Skeletal muscle tissue (tissue), 4 donors: ENCODE results near the gene EEF1AKMT2. TPM values are rescaled to one million over a fixed set of nuclear protein-coding genes. Genes with fewer than 3 reads are reported as not detected.
A peak's percentile ranks its signal among the peaks of the same experiment; 100 is the strongest.
"Not testable (repeated sequence)": the region's sequence is repeated elsewhere in the genome, so short reads cannot be mapped to it uniquely, and the experiment has no call there.

ENCODE experiments used
- H3K27ac ChIP-seq: one replicate; pipeline ENCODE4 v1.7.0; 2013; ENCODE audit warnings: mild to moderate bottlenecking, low read depth, low read length, inconsistent platforms
- H3K27me3 ChIP-seq, 3 donors: one replicate each; pipeline ENCODE4 v1.7.0; 2013; ENCODE audit warnings: low read length in 3 of 3; ENCODE audit not compliant: control insufficient read depth in 3 of 3, insufficient read depth in 3 of 3
- H3K36me3 ChIP-seq, 3 donors: one replicate each; pipeline ENCODE4 v1.7.0; 2013; ENCODE audit warnings: low read length in 3 of 3; ENCODE audit not compliant: control insufficient read depth in 3 of 3, insufficient read depth in 3 of 3
- H3K4me1 ChIP-seq, 3 donors: one replicate each; pipeline ENCODE4 v1.7.0; 2013; ENCODE audit warnings: low read length in 3 of 3, mild to moderate bottlenecking in 3 of 3; ENCODE audit not compliant: control insufficient read depth in 3 of 3, insufficient read depth in 3 of 3
- H3K4me3 ChIP-seq, 3 donors: one replicate each; pipeline ENCODE4 v1.7.0; 2013; ENCODE audit warnings: low read length in 3 of 3
- H3K9ac ChIP-seq, 3 donors: one replicate each; pipeline ENCODE4 v1.7.0; 2013; ENCODE audit warnings: low read length in 3 of 3, mild to moderate bottlenecking in 3 of 3, moderate library complexity in 2 of 3, low read depth in 1 of 3
- H3K9me3 ChIP-seq, 3 donors: one replicate each; pipeline ENCODE4 v1.7.0; 2013; ENCODE audit warnings: low read length in 3 of 3; ENCODE audit not compliant: control insufficient read depth in 3 of 3
- total RNA-seq: library from RNA; depleted of rRNA; stranded (reverse); fragments of >200 nt; gene quantifications from one replicate; pipeline ENCODE4 v1.2.3, GENCODE V29; 2014
- donor health status: Osteomylitis.

The EEF1AKMT2 gene
- total RNA-seq, 1 donor from 2014 or later: 14.1 TPM

DNA sequence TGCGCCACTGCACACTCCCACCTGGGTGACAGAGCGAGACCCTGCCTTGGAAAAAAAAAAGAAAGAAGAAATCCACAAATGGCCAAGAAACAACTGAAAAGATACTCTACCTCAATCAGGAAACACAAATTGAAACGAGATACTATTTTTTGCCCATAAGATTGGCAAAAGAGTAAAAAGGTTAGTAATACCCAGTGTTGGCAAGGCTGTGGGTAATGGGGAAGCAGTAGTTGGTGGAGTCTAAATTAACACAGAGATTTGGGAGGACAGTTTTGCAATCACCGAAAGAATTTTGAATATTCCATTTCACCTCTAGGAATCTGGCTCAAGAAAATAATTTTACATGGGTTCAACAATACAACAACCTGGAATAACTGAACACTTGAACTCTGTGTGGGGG, 29.8 kb upstream of the EEF1AKMT2 start:
- Histone ChIP-seq H3K9ac (no peak overlapping the region), H3K4me1 (peaks cover 0 to 5% (median 2%) of the 10 kb centered on the region in 3 donors), H3K36me3 (peaks cover 8 to 32% (median 24%) of the 10 kb centered on the region in 3 donors), H3K9me3 (no peaks in the 10 kb centered on the region), H3K27me3 (no peaks in the 10 kb centered on the region), H3K4me3 (no peak overlapping the region), H3K27ac (no peak overlapping the region)

GRCh38 chr10:124820121-124820520, 28.4 kb upstream of the EEF1AKMT2 start:
- Histone ChIP-seq H3K4me1 (peaks cover 0 to 5% (median 2%) of the 10 kb centered on the region in 3 donors), H3K9ac (no peak overlapping the region), H3K27ac (no peak overlapping the region), H3K9me3 (no peaks in the 10 kb centered on the region), H3K36me3 (peaks cover 5 to 25% (median 20%) of the 10 kb centered on the region in 3 donors), H3K27me3 (no peaks in the 10 kb centered on the region), H3K4me3 (no peak overlapping the region)

GRCh38 chr10:124802313-124802675, 10.6 kb upstream of the EEF1AKMT2 start:
- H3K27ac ChIP-seq: peak overlapping the region; percentile 78
- H3K9ac ChIP-seq: peak overlapping the region; percentile 92 to 99 (median 97)

GRCh38 chr10:124799211-124799610, 7.5 kb upstream of the EEF1AKMT2 start:
- Histone ChIP-seq H3K9me3 (no peaks in the 10 kb centered on the region), H3K4me1 (peaks cover 7 to 19% (median 11%) of the 10 kb centered on the region in 3 donors), H3K9ac (no peak overlapping the region), H3K36me3 (no peaks in the 10 kb centered on the region), H3K27ac (peak overlapping the region; percentile 47), H3K4me3 (no peak overlapping the region), H3K27me3 (no peaks in the 10 kb centered on the region)

More at GRCh38 chr10:124802313-124802675, 10.6 kb upstream of the EEF1AKMT2 start:
- Histone ChIP-seq H3K9me3 (no peaks in the 10 kb centered on the region), H3K36me3 (no peaks in the 10 kb centered on the region), H3K27me3 (no peaks in the 10 kb centered on the region), H3K4me3 (peak overlapping the region; percentile 85 to 91 (median 89)), H3K4me1 (peaks cover 7 to 19% (median 11%) of the 10 kb centered on the region in 3 donors)

DNA sequence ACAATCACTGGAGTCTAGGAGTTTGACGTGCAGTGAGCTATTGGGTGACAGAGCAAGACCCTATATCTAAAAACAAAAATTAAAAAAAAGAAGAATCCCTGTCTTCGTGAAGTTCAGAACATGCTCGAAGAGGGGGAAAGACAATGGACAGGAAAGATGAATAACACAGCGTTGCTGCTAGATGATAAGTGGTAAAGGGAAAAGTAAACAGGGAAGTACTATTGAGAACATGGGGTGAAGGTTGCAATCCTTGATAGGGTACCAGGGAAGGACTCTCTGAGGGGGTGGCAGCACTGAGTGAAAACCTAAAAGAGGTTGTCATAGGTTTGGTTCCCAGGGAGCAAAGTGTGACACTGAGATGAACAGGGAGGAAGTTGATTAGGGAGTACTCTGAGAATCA, 7.1 kb upstream of the EEF1AKMT2 start:
- Histone ChIP-seq H3K36me3 (no peaks in the 10 kb centered on the region), H3K4me1 (peaks cover 7 to 19% (median 11%) of the 10 kb centered on the region in 3 donors), H3K27ac (no peak overlapping the region), H3K9me3 (no peaks in the 10 kb centered on the region), H3K9ac (no peak overlapping the region), H3K27me3 (no peaks in the 10 kb centered on the region), H3K4me3 (no peak overlapping the region)

DNA sequence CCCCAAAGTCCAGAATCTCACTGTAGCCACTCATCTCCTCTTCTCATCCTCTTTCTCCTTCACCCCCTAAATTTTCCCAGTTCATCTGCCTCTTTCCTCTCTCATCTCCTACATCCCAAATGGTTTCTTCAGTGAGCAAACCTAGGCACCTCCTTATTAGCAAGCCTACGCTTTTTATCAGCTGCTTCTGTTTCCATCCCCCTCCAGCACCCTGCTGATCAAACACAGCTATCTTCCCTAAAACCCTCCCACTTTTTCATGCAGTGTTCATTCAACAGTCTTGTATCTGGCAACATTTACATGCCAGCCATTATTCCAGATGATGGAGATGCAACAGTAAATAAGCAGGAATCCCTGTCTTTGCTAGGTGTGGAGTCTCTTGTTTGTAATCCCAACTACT, 6.7 kb upstream of the EEF1AKMT2 start:
- no peak overlapping the region for H3K27ac ChIP-seq
- H3K9me3 ChIP-seq: no peaks in the 10 kb centered on the region
- no peak overlapping the region for H3K4me3 ChIP-seq
- H3K4me1 ChIP-seq: peaks cover 7 to 19% (median 11%) of the 10 kb centered on the region in 3 donors
- no peaks in the 10 kb centered on the region for H3K36me3 ChIP-seq
- no peaks in the 10 kb centered on the region for H3K27me3 ChIP-seq
- H3K9ac ChIP-seq: no peak overlapping the region

GRCh38 chr10:124792998-124793352, 1.3 kb upstream of the EEF1AKMT2 start:
- Histone ChIP-seq H3K4me3 (no peak overlapping the region), H3K36me3 (peaks cover 2 to 8% (median 4%) of the 10 kb centered on the region in 3 donors), H3K27me3 (no peaks in the 10 kb centered on the region), H3K27ac (no peak overlapping the region), H3K9ac (no peak overlapping the region), H3K9me3 (no peaks in the 10 kb centered on the region), H3K4me1 (peaks cover 0 to 15% (median 6%) of the 10 kb centered on the region in 3 donors)

- not testable (repeated sequence) for H3K36me3 ChIP-seq, H3K9ac ChIP-seq, H3K27me3 ChIP-seq, H3K4me3 ChIP-seq, H3K9me3 ChIP-seq, H3K4me1 ChIP-seq, H3K27ac ChIP-seq
Observed at GRCh38 chr10:124782900-124783299, 8.8 kb downstream of the EEF1AKMT2 start.

DNA sequence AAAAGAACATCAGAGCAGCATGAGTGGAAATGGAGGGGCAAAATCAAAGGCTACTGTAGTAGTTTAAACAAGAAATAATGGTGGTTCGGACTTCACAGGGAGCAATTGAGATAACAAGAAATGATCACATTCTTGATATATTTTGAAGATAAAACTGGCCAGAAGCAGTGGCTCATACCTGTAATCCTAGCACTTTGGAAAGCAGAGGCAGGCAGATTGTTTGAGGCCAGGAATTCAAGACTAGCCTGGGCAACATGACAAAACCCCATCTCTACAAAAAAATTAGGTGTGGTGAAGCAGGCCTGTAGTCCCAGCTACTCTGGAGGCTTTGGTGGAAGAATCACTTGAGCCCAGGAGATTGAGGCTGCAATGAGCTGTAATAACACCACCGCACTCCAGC, 22.9 kb downstream of the EEF1AKMT2 start:
- Histone ChIP-seq H3K4me3 (no peak overlapping the region), H3K9ac (peak overlapping the region in 1 of 3 donors; percentile 30), H3K36me3 (peaks cover 0 to 2% (median 0%) of the 10 kb centered on the region in 3 donors), H3K9me3 (no peaks in the 10 kb centered on the region), H3K4me1 (no peaks in the 10 kb centered on the region), H3K27me3 (no peaks in the 10 kb centered on the region), H3K27ac (no peak overlapping the region)

DNA sequence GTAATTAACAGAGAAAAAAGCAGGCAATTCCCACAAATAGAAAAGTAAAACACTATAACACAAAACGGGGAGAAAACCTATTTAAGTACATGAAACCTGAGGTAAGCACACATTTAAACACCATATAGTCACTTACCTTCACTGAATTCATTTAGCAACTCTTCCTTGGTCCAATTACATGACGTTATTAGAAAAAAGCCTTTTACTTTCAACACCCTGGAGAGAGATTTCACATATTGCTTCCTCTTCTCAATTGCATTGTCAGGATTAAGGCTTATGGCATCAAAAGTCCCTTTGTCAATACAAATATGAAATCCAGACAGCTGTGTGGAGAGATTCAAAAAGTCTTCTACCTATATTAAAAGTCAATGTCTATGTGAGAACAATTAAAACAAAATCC, 26.4 kb downstream of the EEF1AKMT2 start:
- H3K9ac ChIP-seq: no peak overlapping the region
- H3K4me1 ChIP-seq: no peaks in the 10 kb centered on the region
- H3K9me3 ChIP-seq: no peaks in the 10 kb centered on the region
- no peak overlapping the region for H3K4me3 ChIP-seq
- H3K27me3 ChIP-seq: no peaks in the 10 kb centered on the region
- peaks cover 4 to 6% (median 5%) of the 10 kb centered on the region in 3 donors for H3K36me3 ChIP-seq
- H3K27ac ChIP-seq: no peak overlapping the region

- Histone ChIP-seq H3K27ac (no peak overlapping the region), H3K4me3 (no peak overlapping the region), H3K27me3 (no peaks in the 10 kb centered on the region), H3K9me3 (no peaks in the 10 kb centered on the region), H3K36me3 (peaks cover 6 to 10% (median 6%) of the 10 kb centered on the region in 3 donors), H3K4me1 (no peaks in the 10 kb centered on the region), H3K9ac (no peak overlapping the region)
Observed at GRCh38 chr10:124763267-124763666, 28.4 kb downstream of the EEF1AKMT2 start.
